Uterus (tissue), 4 donors: Measurements from ENCODE around the gene GPRIN3. TPM values are rescaled to one million over a fixed set of nuclear protein-coding genes. Genes with fewer than 3 reads are reported as not detected.
"Not testable (repeated sequence)": the region's sequence is repeated elsewhere in the genome, so short reads cannot be mapped to it uniquely, and the experiment has no call there.

Experiments
- DNase-seq, 2 donors: peaks; one replicate each; pipeline ENCODE4 v3.0.0-alpha.2; 2019 to 2020
- H3K27ac ChIP-seq, 2 donors: fragments of 200-600 bp; sonication (generic); 1 replicate in 1 of 2; 2 replicates in 1 of 2; pipeline ENCODE4 v1.5.1; 2016 to 2018
- H3K27me3 ChIP-seq, 2 donors: fragments of 200-600 bp; sonication (generic); one replicate each; pipeline ENCODE4 v1.5.1; 2018 to 2019; ENCODE audit warnings: control low read depth in 1 of 2
- H3K36me3 ChIP-seq, 2 donors: fragments of 200-600 bp; sonication (generic); one replicate each; pipeline ENCODE4 v1.5.1; 2019; ENCODE audit warnings: control low read depth in 1 of 2
- H3K4me1 ChIP-seq, 2 donors: fragments of 200-600 bp; sonication (generic); one replicate each; pipeline ENCODE4 v1.5.1; 2018 to 2019; ENCODE audit warnings: control low read depth in 1 of 2
- H3K4me3 ChIP-seq, 2 donors: fragments of 200-600 bp; sonication (generic); 1 replicate in 1 of 2; 2 replicates in 1 of 2; pipeline ENCODE4 v1.5.1; 2018 to 2019; ENCODE audit warnings: mild to moderate bottlenecking in 1 of 2
- H3K9me3 ChIP-seq, 2 donors: fragments of 200-600 bp; sonication (generic); one replicate each; pipeline ENCODE4 v1.5.1; 2019; ENCODE audit warnings: control low read depth in 1 of 2
- POLR2A ChIP-seq, 2 donors: fragments of 450-650 bp; IDR thresholded peaks; one replicate each; pipeline ENCODE4 v1.6.1; 2016; ENCODE audit warnings: antibody characterized with exemption in 2 of 2, mild to moderate bottlenecking in 1 of 2, moderate library complexity in 1 of 2
- intact Hi-C: fragments of 100-400 bp; cut with DNase I; formaldehyde crosslinking; loops from one replicate; pipeline ENCODE4 v1.15.1; 2023; ENCODE audit warnings: low total_unique reads
- total RNA-seq, 4 donors: library from RNA; depleted of rRNA in 3 of 4; stranded (reverse); fragments of >200 nt in 3 of 4; gene quantifications; one replicate each; pipeline versions ENCODE4 v1.1.0 to v1.2.4, GENCODE V29; 2014 to 2023
- TF ChIP-seq, protein P1 (sequence below), 4 experiments: fragments of 200-600 bp in 2 of 4; fragments of 450-650 bp in 2 of 4; sonication (generic) in 2 of 4; IDR thresholded peaks; one replicate each; pipeline ENCODE4 v1.5.1; 2016 to 2019; ENCODE audit warnings: antibody characterized with exemption in 4 of 4, mild to moderate bottlenecking in 2 of 4, moderate library complexity in 1 of 4
- donor health status: DM: yes; HTN: yes; CAD: no.

The GPRIN3 gene
- total RNA-seq, 4 donors from 2014 or later = 1.2 to 9.7 (median 3.2) TPM

DNA sequence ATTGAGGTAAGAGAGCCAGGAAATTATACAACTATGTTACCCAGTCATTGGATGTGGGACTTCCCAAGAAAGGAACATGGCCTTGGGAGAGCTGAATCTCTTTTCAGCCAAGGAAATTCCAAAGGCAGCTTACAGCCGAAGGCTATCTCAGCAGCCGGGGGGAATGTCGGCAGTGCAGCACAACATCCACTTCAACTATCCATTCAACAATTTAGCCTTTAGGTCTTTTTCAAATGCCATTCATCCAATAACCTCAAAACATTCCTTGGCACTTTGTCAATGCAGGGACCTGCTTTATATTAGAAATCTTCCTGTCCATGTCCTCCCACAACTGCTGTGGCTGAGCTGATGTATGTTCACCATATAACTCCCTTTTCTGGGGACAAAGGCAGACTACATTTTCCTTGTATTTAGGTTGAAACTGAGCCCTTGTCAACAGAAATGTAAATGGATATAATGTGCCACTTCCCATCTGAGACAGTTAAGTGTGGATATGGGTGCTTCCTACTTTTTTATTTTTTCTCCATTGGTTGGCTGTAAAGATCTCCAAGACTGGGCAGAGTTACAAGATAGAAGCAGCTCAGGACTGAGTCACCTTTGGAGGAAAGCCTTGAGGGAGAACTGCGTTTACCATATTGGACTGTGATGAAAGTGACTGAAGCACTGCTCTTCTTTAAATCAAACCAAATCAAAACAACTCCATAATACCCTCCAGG lies 94.8 kb downstream of the GPRIN3 start:
- TF ChIP-seq POLR2A (IDR thresholded peaks at IDR 0.05) = no peak
- TF ChIP-seq, protein P1, sequence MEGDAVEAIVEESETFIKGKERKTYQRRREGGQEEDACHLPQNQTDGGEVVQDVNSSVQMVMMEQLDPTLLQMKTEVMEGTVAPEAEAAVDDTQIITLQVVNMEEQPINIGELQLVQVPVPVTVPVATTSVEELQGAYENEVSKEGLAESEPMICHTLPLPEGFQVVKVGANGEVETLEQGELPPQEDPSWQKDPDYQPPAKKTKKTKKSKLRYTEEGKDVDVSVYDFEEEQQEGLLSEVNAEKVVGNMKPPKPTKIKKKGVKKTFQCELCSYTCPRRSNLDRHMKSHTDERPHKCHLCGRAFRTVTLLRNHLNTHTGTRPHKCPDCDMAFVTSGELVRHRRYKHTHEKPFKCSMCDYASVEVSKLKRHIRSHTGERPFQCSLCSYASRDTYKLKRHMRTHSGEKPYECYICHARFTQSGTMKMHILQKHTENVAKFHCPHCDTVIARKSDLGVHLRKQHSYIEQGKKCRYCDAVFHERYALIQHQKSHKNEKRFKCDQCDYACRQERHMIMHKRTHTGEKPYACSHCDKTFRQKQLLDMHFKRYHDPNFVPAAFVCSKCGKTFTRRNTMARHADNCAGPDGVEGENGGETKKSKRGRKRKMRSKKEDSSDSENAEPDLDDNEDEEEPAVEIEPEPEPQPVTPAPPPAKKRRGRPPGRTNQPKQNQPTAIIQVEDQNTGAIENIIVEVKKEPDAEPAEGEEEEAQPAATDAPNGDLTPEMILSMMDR (IDR thresholded peaks at IDR 0.05) = no peak
- Histone ChIP-seq H3K27ac (no peak overlapping the region), H3K36me3 (no peaks in the 10 kb centered on the region), H3K9me3 (no peaks in the 10 kb centered on the region), H3K4me3 (no peak overlapping the region), H3K4me1 (no peaks in the 10 kb centered on the region), H3K27me3 (no peaks in the 10 kb centered on the region)
- no peak for DNase-seq
- intact Hi-C loops = no loop called here

DNA sequence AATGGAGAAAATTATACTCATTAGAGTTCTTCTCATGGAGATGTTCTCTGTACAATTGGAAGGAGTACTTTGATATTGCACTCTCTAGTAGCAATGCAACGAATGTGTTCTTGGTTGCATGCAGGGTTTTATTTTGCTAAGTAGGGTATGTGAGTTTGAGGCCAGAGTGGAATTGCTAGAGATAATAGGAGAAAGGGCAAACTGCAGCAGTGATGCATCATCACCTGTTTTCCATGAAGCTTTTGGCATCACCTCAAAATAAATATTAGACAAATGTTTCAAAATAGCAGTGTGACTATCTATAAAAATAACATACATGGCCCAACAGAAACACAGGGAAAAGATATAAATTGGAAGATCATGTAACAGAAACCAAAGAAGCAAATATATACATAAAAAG lies 103.0 kb downstream of the GPRIN3 start:
- DNase-seq = no peak
- intact Hi-C loops = no loop called here

DNA sequence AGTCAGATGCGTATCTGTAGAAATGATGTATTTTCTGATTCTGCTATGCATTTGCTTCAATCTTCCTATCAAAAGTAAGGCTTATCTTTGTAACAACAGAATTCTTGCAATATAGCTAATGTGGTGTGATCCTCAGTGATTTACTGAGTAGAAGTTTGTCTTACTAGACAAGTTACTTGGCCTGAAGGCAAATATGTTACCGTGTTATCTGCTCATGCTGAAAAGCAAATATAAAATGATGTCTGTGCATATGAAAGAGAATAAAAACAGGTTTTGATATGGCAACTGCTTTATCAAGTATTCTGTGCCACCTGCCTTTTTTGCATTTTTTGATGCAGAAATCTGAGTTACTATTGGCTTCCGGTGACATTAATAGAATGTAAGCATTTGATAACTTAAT lies 103.7 kb downstream of the GPRIN3 start:
- TF ChIP-seq, protein P1 (IDR thresholded peaks at IDR 0.05) = no peak
- no peak for TF ChIP-seq POLR2A (IDR thresholded peaks at IDR 0.05)
- Histone ChIP-seq H3K9me3 (no peaks in the 10 kb centered on the region), H3K27ac (no peak overlapping the region), H3K4me3 (no peak overlapping the region), H3K27me3 (no peaks in the 10 kb centered on the region), H3K36me3 (no peaks in the 10 kb centered on the region), H3K4me1 (no peaks in the 10 kb centered on the region)
- no peak for DNase-seq
- intact Hi-C loops = no loop called here

More for the DNA sequence above, 103.0 kb downstream of the GPRIN3 start:
- H3K4me3 ChIP-seq = no peak overlapping the region
- no peaks in the 10 kb centered on the region for H3K27me3 ChIP-seq
- no peaks in the 10 kb centered on the region for H3K4me1 ChIP-seq
- H3K27ac ChIP-seq = no peak overlapping the region
- TF ChIP-seq POLR2A (IDR thresholded peaks at IDR 0.05) = no peak
- TF ChIP-seq, protein P1 (IDR thresholded peaks at IDR 0.05) = no peak
- no peaks in the 10 kb centered on the region for H3K9me3 ChIP-seq
- no peaks in the 10 kb centered on the region for H3K36me3 ChIP-seq

DNA sequence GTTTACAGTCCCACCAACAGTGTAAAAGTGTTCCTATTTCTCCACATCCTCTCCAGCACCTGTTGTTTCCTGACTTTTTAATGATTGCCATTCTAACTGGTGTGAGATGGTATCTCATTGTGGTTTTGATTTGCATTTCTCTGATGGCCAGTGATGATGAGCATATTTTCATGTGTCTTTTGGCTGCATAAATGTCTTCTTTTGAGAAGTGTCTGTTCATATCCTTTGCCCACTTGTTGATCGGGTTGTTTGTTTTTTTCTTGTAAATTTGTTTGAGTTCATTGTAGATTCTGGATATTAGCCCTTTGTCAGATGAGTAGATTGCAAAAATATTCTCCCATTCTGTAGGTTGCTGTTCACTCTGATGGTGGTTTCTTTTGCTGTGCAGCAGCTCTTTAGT lies 108.2 kb downstream of the GPRIN3 start:
- H3K27ac ChIP-seq, H3K4me1 ChIP-seq, H3K9me3 ChIP-seq, DNase-seq, H3K36me3 ChIP-seq, intact Hi-C loops, H3K4me3 ChIP-seq, H3K27me3 ChIP-seq: not testable (repeated sequence)

- no peak overlapping the region for H3K27ac ChIP-seq
- H3K9me3 ChIP-seq = no peaks in the 10 kb centered on the region
- no peak overlapping the region for H3K4me3 ChIP-seq
- TF ChIP-seq POLR2A (IDR thresholded peaks at IDR 0.05) = no peak
- TF ChIP-seq, protein P1 (IDR thresholded peaks at IDR 0.05) = no peak
- intact Hi-C loops = no loop called here
- no peaks in the 10 kb centered on the region for H3K36me3 ChIP-seq
- no peaks in the 10 kb centered on the region for H3K27me3 ChIP-seq
- DNase-seq = no peak
- no peaks in the 10 kb centered on the region for H3K4me1 ChIP-seq
Observed at GRCh38 chr4:89197920-89198319, 109.7 kb downstream of the GPRIN3 start.
